ENCODE data around the gene PATJ.
"Not testable (repeated sequence)": the region's sequence is repeated elsewhere in the genome, so short reads cannot be mapped to it uniquely, and the experiment has no call there.

PATJ gene

DNA sequence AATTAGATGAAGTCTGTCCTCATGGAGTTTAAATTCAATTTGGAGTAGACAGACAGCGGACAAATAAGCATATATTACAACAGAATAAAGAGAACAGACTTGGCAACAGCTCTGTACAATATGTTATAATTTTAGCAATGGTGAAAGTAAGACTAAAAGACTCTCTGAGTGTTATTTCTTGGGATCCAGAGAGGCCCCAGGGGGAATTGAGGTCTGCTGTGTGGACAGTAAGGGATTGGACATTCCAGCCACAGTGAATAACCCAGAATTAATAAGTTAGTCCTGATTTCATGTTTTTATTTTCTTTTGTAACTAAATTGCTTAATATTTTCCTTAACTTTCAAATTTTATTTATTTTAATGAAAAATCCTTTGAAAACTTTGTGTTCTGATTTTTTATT is 101.7 kb downstream of the PATJ start:
- no peak for DNase-seq (ENCODE audit: extremely low read depth, low read depth)
- H3K4me3 ChIP-seq (replicated peaks; ENCODE audit: low read depth, low read length) = no peak overlapping the region
- TF ChIP-seq, protein P1, sequence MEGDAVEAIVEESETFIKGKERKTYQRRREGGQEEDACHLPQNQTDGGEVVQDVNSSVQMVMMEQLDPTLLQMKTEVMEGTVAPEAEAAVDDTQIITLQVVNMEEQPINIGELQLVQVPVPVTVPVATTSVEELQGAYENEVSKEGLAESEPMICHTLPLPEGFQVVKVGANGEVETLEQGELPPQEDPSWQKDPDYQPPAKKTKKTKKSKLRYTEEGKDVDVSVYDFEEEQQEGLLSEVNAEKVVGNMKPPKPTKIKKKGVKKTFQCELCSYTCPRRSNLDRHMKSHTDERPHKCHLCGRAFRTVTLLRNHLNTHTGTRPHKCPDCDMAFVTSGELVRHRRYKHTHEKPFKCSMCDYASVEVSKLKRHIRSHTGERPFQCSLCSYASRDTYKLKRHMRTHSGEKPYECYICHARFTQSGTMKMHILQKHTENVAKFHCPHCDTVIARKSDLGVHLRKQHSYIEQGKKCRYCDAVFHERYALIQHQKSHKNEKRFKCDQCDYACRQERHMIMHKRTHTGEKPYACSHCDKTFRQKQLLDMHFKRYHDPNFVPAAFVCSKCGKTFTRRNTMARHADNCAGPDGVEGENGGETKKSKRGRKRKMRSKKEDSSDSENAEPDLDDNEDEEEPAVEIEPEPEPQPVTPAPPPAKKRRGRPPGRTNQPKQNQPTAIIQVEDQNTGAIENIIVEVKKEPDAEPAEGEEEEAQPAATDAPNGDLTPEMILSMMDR (IDR thresholded peaks at IDR 0.05; ENCODE audit: low read depth, low read length, missing control alignments) = no peak

DNA sequence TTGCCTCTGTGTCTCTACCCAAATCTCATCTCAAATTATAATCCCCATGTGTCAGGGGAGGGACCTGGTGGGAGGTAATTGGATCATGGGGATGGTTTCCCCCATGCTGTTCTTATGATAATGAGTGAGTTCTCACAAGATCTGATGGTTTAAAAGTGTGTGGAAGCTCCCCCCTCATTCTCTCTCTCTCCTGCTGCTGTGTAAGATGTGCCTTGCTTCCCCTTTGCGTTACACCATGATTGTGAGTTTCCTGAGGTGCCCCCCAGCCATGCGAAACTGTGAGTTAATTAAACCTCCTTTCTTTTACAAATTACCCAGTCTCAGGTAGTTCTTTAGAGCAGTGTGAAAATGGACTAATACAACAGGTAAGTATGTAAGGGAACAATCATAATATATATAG is 102.4 kb downstream of the PATJ start:
- not testable (repeated sequence) for H3K4me3 ChIP-seq (replicated peaks; ENCODE audit: low read depth, low read length)

DNA sequence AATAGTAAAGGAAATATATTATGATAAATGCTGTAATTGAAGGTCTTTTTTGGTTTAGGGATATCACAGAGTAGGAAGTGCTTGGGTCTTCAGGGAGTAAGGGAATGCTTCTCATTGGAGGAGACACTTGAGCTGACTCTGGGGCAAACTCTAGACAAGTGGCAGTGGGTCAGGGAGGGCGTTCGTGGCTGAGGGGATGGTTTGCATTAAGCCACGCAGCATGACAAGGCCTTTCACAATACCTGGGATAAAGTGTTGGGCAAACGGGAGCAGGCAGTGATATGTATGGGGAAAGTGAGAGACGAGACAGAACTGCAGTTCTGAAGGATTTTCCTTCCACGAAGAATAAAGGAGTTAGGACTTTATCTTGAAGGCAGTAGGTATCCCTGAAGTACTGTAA is 109.0 kb downstream of the PATJ start:
- TF ChIP-seq, protein P1 (IDR thresholded peaks at IDR 0.05; ENCODE audit: low read depth, low read length, missing control alignments) = no peak
- DNase-seq (ENCODE audit: extremely low read depth, low read depth) = no peak
- no peak overlapping the region for H3K4me3 ChIP-seq (replicated peaks; ENCODE audit: low read depth, low read length)

More for the DNA sequence above, 102.4 kb downstream of the PATJ start:
- not testable (repeated sequence) for DNase-seq (ENCODE audit: extremely low read depth, low read depth)

DNA sequence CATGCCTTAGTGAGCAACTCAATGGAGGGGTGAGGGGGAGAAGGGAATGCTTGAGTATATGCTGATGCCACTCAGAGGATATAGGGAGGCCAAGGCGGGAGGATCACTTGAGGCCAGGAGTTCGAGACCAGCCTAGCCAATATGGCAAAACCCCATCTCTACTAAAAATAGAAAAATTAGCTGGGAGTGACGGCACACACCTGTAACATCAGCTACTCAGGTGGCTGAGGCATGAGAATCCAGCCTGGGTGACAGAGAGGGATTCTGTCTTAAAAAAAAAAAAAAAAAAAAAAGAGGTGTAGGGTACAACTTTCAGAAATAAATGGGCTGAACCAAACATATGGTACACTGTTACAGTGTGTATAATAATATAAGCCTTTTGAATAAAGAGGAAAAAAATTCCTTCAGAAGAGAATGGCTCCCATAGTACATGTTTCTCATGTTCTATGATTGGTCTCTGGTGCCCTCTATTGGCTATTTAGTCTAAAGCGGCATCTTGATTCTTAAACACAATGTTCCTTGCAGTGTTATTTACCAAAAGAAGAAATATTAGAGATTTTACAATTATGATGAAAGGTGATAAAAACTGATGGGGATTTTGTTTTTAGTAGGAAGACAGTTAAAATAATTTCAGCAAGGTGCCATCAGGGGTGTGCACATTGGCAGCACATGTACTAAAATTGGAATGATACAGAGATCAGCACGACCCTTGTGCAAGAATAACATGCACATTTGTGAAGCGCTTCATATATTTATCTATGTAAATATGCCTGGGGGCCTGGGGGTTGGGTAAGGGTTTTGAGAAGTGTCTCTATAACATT is 109.8 kb downstream of the PATJ start:
- TF ChIP-seq, protein P1 (IDR thresholded peaks at IDR 0.05; ENCODE audit: low read depth, low read length, missing control alignments) = peak; percentile 51
- peak; percentile 56 for DNase-seq (ENCODE audit: extremely low read depth, low read depth)
- H3K4me3 ChIP-seq (replicated peaks; ENCODE audit: low read depth, low read length) = no peak overlapping the region

DNA sequence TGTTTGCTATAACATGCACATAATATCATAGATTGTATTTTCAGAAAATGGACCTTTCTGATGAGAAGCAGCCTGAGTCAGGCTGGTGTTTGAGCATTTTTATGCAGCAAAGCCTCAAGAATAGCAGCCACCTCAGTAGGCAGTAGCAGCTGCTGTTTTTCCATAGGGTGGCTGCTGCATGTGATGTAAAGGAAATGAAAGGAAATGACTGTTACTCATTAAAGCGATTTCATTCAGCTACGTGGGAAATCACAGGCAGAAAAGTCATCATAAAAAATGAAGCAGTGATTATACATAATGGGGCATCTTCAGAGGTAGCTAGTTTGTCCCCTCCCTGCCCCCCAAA is 110.4 kb downstream of the PATJ start:
- TF ChIP-seq, protein P1 (IDR thresholded peaks at IDR 0.05; ENCODE audit: low read depth, low read length, missing control alignments) = no peak
- no peak for DNase-seq (ENCODE audit: extremely low read depth, low read depth)
- no peak overlapping the region for H3K4me3 ChIP-seq (replicated peaks; ENCODE audit: low read depth, low read length)

DNA sequence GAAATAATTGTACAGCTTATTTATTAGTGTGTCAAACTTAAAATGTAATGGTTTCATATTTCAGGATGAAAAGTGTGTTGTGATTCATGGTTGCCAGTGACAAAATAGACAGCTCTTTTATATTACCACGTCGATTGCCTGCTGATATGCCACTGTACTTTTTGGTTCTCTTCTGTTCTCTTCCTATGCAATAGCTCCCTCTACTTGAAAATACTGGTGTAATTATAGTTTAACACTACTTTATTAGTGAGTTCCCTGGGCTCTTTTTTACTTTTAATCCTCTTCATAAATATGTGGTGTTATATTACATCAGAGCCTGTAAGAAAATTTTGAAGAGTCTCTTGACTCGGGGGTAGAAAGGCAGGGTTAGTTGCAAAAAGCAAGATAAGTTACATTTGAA is 111.3 kb downstream of the PATJ start:
- TF ChIP-seq, protein P1 (IDR thresholded peaks at IDR 0.05; ENCODE audit: low read depth, low read length, missing control alignments) = no peak
- DNase-seq (ENCODE audit: extremely low read depth, low read depth) = peak; percentile 24
- no peak overlapping the region for H3K4me3 ChIP-seq (replicated peaks; ENCODE audit: low read depth, low read length)

DNA sequence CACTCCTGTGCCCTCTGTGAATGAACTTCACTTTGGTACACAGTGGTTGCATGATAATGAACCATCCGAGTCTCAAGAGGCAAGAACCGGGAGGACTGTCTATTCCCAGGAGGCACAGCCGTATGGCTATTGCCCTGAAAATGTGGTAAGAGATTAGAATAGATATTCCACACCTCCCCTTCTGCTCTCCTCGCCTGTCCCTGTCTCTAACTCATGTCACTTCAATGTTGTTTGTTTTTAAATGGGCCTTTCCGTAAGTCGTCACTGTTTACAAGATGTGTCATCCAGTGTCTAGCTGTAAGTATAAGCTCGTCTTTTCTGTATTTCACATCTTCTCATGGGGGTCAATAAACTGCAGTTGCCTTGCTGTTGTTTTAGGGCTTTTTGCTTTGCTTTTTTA is 122.2 kb downstream of the PATJ start:
- H3K4me3 ChIP-seq (replicated peaks; ENCODE audit: low read depth, low read length) = no peak overlapping the region
- TF ChIP-seq, protein P1 (IDR thresholded peaks at IDR 0.05; ENCODE audit: low read depth, low read length, missing control alignments) = no peak
- no peak for DNase-seq (ENCODE audit: extremely low read depth, low read depth)

All from HFF-Myc (cell line).